Esophagus squamous epithelium (tissue), 4 donors: ENCODE results near the gene INTS7.

Experiments used
- CTCF ChIP-seq, 6 experiments: fragments of 450-650 bp in 4 of 6; fragments of 200-600 bp in 2 of 6; sonication (generic) in 2 of 6; IDR thresholded peaks; one replicate each; pipeline ENCODE4 v1.5.1; 2016 to 2019; ENCODE audit warnings: antibody characterized with exemption in 6 of 6, mild to moderate bottlenecking in 4 of 6, moderate library complexity in 4 of 6
- POLR2A ChIP-seq, 4 donors: fragments of 450-650 bp; IDR thresholded peaks; one replicate each; pipeline ENCODE4 v1.6.1; 2017; ENCODE audit warnings: antibody characterized with exemption in 4 of 4, mild to moderate bottlenecking in 4 of 4, moderate library complexity in 3 of 4

GRCh38 chr1:212012034-212012740 is 23.2 kb downstream of the INTS7 start:
- TF ChIP-seq POLR2A (IDR thresholded peaks at IDR 0.05) = no peak
- peak; percentile 52 to 97 (median 94) for TF ChIP-seq CTCF (IDR thresholded peaks at IDR 0.05)
